Pons (tissue), 1 donor: ENCODE measurements around the gene MARCHF3.
"Not testable (repeated sequence)": the region's sequence is repeated elsewhere in the genome, so short reads cannot be mapped to it uniquely, and the experiment has no call there.

Source experiments
- DNase-seq: peaks from one replicate; pipeline ENCODE4 v3.0.0-alpha.2; 2016; ENCODE audit warnings: low spot score

MARCHF3 gene

DNA sequence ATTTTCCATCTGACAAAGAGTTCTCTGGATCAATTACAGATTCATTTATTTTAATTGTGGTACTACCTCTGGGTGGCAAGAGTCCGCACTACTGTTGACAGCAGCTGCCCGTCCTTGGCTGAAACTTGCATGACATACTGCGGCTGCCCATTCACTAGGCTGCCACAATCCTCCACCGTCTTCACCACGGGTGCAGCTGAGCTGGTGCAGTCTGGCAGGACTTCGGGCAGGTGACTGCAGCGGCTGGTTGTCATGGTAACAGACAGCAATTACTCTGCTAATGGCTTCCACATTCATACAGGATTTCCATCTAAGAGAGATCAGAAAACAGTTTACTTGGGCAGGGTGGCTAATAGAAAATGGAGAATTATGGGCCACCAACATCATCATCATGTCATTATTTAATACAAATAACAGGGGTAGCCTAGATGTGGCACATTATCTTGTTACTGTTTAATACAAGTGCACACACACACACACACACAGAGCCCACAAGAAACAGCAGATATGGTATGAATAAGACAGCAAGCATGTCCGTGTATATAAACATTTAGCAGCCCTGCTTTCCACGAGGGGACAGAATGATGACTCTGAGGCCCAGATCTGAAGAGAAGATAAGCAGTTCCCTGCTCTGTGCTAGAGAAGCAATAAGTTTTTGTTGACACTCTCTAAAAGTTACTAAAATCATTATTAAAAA lies 112.3 kb downstream of the MARCHF3 start:
- DNase-seq: no peak

DNA sequence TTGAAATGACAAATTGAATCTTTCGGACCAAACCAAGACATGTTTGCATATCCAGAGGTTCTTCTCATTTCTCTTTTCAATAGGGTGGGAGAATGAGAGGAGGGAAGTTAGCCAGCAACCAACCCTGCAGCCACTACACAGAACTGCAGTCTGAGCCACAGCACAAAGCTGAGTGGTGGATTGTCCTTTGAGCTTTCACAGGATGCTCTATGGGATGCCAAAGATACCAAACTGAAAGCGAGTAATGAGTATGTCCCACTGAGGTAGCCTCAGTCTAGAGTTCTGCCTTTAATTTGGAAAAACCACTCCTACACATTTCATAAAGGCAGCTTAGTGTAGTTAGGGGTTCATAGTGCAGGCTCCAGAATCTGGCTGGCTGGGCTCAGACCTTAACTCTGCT lies 114.9 kb downstream of the MARCHF3 start:
- no peak for DNase-seq

DNA sequence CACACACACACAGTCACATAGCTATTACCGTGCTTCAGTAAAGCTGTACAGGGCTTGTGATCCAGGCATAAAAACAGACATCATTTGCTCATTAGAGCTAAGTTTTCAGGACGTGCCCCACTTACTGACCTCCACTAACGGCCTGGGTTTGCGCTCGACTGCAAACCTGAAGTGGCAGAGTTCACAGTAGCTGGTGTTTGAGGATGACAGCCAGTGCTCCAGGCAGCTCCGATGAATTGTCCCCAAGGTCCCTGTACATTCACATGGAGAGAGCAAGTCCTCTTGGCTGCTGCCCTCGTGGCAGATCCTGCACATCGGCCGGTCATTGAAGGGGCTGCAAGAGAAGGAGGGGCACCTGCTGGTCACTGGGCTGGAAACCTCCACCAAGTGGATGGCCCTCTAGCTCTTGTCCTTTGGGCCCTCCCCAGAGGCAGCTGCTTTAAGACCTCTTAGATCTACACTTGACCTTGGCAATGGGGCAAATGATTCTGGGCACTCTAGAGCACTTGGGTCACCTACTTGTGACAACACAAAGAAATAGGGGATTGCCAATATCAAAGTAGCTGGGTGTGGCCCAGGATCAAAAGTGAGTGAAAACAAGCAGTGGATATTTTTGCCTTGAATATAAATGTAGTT lies 115.4 kb downstream of the MARCHF3 start:
- DNase-seq: no peak

DNA sequence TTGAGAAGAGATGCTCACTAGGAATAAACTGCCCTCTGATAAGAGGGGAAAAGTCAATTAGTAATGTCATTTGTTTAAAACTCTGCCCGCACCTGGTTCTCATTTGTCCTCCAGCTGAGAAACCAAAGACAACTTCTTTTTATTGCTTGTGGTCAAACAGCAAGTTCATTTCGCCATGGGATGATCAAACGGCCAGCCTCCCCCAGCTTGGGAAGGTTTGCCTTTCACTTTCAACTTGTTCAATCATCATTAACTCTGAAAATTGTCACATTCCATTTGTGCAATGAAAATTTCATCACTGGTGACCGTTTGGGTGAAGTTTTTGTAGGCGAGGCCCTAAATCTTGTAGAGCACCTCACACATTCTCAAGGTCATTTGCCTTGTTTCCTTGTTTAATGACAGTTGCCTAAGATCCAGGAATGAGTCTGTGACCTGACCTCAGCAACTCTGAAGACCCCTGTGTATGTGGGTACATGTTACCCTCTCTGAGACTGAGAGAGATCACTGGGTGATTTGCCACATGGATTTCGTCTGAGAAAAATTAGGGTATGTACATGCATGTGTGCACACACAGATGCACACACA lies 117.7 kb downstream of the MARCHF3 start:
- DNase-seq: no peak

DNA sequence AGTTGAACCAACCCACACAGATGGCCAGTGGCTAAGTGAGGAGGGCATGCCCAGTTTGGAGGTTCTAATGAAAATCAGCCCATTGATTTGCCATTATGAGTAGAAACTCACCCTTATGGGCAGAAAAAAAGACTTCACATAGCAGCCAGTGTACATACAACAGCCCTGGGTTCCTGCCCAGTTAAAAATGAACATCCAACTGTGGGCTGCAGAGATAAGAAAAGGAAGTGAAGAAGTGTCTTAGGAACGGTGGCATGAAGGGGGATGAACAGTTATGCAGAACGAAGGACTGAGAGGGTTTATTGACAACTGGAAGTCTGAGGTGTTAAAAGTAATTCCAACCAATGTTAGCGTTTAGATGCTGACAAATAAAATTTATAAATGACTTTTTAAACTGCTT lies 118.4 kb downstream of the MARCHF3 start:
- no peak for DNase-seq

DNA sequence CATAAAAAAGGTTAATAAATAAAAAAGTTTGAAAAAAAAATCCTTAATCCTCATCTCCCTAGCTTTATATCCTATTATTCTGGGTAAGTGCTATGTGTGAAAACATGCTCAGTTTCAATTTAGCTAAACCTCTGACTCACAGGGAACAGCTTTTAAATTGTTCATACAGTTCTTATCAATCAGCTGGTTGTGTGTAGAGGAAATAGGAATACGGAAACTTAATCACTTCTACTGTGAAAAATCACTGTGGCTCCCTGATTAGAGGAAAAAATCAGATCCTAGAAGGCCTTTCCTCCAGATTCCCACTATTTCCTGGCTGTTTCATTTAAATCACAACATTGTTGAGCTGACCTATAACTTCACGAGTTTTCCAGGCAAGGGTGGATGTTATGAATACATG lies 120.5 kb downstream of the MARCHF3 start:
- no peak for DNase-seq

DNA sequence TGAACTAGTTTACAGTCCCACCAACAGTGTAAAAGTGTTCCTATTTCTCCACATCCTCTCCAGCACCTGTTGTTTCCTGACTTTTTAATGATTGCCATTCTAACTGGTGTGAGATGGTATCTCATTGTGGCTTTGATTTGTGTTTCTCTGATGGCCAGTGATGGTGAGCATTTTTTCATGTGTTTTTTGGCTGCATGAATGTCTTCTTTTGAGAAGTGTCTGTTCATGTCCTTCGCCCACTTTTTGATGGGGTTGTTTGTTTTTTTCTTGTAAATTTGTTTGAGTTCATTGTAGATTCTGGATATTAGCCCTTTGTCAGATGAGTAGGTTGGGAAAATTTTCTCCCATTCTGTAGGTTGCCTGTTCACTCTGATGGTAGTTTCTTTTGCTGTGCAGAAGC lies 126.0 kb downstream of the MARCHF3 start:
- DNase-seq: not testable (repeated sequence)

DNA sequence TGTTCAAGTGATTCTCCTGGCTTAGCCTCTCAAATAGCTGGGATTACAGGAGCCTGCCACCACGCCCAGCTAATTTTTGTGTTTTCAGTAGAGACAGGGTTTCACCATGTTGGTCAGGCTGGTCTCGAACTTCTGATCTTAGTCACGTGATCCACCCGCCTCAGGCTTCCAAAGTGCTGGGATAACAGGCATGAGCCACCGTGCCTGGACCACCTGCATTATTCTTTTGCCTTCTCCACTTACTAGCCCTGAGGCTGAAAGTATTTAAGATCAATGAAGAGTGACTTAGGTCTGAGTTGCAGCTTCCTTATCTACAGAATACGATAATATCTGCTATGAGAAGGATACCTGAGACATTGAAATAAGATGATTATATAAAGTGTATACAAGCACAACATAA lies 129.6 kb downstream of the MARCHF3 start:
- DNase-seq: no peak

DNA sequence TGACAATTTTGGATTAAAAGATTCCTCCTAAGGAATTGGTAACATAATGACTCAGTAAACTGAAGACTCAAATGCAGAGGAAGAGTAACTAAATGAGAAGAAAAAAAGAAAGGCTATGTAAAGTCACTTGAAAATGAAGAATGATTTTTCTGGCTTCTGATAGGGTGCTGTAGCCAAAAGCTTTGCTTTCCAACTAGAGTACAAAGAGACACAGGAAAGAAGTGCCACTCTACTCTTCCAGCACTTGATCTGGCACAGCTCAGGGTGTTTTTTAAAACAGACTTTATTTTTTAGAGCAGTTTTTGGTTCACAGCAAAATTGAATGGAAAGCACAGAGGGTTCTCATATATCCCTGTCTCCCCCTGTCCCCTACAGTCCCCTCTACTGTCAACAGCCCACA lies 130.9 kb downstream of the MARCHF3 start:
- DNase-seq: no peak

DNA sequence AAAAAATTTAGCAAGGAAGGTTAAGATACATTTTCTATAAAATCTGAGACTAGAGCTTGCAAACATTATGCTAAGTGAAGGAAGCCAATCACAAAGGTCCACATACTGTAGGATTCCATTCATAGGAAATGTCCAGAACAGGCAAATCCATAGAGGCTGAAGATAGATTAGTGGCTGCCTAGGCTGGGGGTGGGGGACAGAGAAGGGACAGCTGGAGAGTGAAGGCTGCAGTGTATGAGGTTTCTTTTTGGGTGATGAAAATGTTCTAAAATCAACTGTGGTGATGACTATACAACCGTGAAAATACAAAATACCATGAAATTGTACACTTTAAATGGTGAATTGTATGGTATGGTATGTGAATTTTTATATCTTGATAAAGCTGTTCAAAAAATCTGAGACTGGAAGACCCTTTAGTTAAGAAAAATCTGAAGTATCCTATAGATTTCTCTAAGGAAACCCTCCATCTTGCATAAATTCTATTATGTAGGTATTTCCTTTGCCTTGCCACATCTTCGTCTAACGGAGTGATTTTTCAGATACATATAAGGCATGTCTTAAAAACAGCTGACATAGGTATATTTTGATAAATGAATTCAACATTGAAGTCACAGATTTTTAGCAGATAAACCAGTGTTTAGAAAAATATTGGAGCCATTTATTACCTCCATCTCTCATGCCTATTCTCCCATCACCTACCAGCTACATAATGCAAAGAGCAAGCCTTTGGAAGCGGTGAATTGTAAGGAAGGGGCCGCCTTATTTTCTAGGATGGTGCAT lies 132.3 kb downstream of the MARCHF3 start:
- no peak for DNase-seq

DNA sequence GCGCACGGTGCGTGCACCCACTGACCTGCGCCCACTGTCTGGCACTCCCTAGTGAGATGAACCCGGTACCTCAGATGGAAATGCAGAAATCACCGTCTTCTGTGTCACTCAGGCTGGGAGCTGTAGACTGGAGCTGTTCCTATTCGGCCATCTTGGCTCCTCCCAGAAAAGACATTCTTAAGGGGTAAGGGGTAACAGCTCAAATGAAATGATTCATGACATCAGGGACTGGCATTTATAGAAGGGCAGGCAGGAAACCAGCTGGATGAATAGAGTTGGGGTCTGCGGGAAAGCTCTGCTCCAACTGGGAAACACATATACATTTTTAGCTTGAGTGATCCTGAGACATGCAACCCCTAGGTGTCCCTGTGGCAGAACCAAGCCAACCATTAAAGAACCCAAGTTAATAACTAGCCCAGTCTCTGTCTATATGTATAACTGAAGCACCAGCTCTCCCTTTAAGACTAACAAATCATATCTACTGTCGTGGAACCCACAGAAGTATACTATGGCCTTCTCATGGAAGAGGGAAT lies 134.1 kb downstream of the MARCHF3 start:
- no peak for DNase-seq

DNA sequence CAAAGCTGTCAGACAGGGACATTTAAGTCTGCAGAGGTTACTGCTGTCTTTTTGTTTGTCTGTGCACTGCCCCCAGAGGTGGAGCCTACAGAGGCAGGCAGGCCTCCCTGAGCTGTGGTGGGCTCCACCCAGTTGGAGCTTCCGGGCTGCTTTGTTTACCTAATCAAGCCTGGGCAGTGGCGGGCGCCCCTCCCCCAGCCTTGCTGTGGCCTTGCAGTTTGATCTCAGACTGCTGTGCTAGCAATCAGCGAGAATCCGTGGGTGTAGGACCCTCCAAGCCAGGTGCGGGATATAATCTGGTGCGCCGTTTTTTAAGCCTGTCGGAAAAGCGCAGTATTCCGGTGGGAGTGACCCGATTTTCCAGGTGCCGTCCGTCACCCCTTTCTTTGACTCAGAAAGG lies 134.6 kb downstream of the MARCHF3 start:
- not testable (repeated sequence) for DNase-seq

DNA sequence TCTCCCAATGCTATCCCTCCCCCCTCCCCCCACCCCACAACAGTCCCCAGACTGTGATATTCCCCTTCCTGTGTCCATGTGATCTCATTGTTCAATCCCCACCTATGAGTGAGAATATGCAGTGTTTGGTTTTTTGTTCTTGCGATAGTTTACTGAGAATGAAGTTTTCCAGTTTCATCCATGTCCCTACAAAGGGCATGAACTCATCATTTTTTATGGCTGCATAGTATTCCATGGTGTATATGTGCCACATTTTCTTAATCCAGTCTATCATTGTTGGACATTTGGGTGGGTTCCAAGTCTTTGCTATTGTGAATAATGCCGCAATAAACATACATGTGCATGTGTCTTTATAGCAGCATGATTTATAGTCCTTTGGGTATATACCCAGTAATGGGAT lies 139.9 kb downstream of the MARCHF3 start:
- DNase-seq: not testable (repeated sequence)

DNA sequence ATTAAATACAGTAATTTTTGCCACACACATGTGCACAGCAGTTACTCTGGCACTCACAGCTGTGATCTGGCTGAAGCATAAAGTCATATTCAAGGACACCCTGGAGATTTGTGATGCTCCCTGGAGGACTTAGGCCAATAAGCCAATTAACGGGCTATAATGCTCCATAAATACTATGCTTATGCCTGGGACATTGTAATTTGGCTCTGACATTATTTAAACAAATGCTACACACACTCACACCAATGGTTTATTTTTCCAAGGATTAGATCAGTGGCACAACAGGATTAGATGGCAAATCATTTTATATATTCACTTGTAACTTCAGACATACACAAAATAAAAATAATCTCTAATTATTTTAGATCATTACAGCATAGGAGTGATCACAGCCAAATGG lies 142.2 kb downstream of the MARCHF3 start:
- no peak for DNase-seq

DNA sequence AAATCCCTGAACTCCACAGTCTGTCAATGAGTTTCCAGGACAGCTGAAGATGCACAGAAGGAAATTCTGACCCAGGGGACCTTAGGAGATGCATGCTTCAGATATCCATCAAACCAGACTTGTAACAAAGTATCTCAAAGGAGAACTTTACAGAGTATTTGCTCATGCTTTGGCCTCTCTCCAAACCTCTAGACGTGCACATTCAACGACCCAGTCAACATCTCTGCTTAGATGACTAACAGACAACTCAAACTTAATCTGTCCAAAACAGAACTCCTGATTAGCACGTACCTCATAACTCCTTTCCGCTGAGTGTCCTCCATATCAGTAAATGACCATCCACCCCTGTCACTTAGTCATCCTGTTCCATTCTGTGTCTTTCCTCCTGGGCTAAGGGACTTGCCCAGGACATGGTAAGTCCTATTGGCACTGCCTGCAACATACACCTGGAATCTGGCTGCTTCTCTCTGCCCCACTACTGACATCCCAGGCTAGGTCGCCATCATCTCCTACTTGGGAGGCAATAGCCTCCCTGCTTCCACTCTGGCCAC lies 146.0 kb downstream of the MARCHF3 start:
- DNase-seq: no peak

DNA sequence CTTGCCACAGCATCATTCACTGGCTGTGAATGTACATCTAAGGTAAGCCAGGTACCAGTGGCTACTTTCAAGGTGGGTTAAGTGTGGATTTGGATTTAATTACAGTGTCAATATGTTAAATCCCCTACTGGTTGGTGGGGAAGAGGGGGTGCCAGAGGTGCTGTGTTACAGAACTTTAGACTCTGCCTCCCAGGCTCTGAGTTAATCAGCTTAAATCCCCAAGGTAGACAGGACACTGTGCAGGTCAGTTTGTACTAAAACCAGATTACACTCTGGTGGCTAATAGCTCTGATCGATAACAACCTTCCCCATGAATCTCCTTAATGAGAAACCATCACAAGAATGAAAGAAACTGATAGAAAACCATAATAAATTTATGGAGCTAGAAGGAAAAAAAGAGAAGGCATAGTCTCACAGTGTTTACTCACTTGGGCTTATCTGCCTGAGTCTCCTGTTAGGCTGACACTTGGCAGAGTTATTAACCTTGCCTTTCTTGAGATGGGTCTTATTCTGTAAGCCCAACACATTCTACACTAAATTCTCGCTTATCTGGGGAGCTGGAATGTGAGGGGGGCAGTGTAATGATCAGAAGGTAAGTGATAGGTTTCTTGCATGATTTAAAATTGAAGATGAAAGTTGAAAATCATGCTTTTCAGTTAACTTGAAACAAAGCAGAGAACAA lies 146.7 kb downstream of the MARCHF3 start:
- no peak for DNase-seq

DNA sequence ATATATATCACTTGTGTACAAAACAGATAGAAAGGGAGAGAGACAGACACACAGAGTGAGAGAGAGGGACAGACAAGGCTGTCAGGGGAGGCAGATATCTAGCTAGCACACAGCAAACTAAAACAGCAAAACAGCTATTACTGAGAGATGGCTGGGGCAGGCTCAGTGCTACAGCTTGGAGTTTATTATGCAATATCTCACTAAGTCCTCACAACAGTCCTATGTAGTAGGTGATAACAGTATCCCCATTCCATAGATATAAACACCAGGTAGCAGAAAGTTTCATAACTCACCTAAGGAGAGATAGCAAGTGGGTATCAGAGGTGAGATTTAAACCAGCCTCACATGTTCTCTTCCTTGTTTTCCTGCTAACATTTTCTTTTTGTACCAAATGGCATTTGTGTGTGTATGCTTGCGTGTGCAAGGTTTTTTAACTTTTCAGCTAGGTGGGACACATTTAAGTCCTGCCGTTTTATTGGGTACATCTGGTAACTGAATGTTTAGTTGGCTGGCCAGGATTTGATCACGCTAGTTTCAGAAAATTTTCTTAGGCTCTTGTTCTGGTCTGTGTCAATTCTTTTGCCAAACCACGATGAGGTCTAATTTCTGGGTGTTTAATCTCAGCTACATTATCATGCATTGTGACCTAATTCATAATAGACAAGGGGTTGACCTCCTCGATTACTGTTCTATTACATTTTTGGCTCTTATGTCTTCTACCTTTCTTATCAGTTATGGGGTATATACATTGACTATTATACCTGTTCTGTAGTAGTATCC lies 148.3 kb downstream of the MARCHF3 start:
- DNase-seq: no peak

DNA sequence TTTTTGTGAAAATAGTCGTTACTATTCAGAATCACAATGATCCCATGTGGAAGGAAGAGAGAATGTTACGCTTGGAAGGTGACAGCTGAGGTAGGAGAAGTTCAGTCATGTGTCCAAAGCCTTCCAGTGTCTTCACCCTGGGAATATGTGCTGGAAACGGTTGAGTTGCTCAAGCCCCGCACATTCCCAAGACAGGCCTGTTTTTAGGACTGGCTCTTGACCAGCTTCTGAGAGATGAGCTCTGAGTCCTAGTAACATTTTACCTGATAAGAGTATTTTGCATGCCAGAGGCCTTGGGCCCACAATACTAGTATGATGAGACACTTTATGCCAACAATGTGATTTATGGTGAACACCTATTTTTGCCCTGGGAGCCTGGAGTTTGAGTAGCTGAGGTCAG lies 151.7 kb downstream of the MARCHF3 start:
- no peak for DNase-seq

DNA sequence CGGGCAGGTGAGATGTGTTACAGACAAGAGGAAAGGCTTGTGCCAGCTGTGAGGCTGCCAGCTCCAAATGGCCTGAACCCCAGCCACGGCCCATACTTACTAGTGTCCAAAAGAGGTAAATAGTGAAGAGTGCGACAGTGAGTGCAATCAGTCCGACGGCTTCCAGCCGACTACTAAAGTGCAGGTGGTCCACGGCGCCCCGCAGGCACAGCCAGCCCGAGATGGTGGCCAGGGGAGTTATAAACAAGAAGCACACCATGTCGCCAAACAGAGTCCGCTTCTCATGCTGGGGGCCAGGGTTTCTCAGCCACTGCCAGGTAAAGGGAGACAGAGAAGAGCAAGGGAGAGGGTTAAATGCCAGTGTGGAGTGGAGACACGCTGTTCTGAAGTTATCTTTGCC lies 152.3 kb downstream of the MARCHF3 start:
- DNase-seq: no peak

DNA sequence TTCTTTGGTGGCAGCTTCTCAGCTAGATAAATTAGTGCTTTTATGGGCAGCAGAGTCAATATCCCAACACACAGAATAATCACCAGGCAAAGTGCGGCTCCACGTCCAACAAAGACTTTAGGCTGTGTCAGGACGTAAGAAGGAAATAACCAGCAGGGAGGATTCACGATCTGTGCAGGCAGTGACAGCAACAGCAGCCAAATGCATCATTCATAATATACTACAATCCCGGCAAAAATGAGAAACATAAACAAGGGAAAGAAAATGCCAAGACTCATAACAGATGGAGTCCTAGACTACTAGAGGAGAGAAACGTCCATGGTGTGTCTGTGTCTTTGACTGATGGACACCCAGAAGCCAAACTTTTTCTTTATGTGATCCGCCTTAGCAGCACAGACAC lies 152.8 kb downstream of the MARCHF3 start:
- no peak for DNase-seq

DNA sequence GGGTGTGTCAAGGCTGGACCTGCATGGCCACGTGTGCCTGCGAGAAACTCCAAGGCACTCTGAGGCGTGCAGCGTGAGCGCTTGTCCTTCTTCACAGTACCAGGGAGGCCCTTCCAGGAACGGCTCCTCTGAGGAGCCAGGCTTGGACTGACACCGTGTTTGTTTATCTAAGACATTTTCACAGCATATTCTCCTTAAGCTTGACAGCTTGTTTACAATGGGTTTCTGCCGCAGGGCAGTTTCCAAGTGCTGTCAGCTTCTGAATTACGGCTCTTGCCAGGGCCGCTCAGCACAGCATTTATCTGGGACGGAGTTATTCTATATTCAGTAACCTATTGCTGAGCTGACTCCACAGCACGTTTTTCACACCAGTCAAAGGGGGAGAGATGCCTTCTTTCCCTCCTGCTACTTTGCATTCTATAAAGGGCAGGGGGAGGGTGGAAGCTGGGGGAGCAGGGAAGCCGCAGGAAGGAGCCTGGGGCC lies 155.0 kb downstream of the MARCHF3 start:
- DNase-seq: no peak
